ENCODE results near the gene APOA4. TPM values are rescaled to one million over a fixed set of nuclear protein-coding genes. Genes with fewer than 3 reads are reported as not detected.

APOA4 gene
- polyA plus RNA-seq, 3 donors: not detected

DNA sequence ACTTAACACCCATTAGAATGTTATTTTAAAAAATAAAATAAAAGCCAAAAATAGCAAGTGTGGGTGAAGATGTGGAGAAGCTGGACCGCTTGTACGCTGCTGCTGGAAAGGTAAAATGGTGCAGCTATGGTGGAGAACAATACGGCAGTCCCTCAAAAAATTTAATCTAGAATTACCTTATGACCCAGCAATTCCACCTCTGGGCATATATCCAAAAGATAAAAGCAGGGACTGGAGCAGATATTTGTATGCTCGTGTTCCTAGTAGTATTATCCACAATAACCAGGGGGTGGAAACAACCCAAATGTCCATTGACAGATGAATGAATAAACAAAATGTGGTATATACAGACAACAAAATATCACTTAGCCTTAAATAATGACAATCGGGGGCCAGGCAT lies 25.3 kb downstream of the APOA4 start:
- TF ChIP-seq, protein P1, sequence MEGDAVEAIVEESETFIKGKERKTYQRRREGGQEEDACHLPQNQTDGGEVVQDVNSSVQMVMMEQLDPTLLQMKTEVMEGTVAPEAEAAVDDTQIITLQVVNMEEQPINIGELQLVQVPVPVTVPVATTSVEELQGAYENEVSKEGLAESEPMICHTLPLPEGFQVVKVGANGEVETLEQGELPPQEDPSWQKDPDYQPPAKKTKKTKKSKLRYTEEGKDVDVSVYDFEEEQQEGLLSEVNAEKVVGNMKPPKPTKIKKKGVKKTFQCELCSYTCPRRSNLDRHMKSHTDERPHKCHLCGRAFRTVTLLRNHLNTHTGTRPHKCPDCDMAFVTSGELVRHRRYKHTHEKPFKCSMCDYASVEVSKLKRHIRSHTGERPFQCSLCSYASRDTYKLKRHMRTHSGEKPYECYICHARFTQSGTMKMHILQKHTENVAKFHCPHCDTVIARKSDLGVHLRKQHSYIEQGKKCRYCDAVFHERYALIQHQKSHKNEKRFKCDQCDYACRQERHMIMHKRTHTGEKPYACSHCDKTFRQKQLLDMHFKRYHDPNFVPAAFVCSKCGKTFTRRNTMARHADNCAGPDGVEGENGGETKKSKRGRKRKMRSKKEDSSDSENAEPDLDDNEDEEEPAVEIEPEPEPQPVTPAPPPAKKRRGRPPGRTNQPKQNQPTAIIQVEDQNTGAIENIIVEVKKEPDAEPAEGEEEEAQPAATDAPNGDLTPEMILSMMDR (IDR thresholded peaks at IDR 0.05): no peak
- H3K36me3 ChIP-seq (replicated peaks in 1 of 2; ENCODE audit: control insufficient read depth in 1 of 2, insufficient read depth in 2 of 2, low read length in 2 of 2): no peaks in the 10 kb centered on the region
- no peak overlapping the region for H3K27ac Mint-ChIP-seq
- no peaks in the 10 kb centered on the region for H3K36me3 Mint-ChIP-seq
- H2AFZ ChIP-seq (ENCODE audit: insufficient read depth, low read depth, low read length, poor library complexity, severe bottlenecking): no peak overlapping the region
- WGBS (ENCODE audit: insufficient coverage): no CpG with 5 or more reads among the region's 5 CpGs
- no peaks in the 10 kb centered on the region for H3K79me2 ChIP-seq (ENCODE audit: insufficient read depth, low read length)
- peaks cover 0 to 5% (median 0%) of the 10 kb centered on the region in 3 donors for H3K27me3 Mint-ChIP-seq (ENCODE audit: low read depth in 3 of 3)
- H3K4me3 Mint-ChIP-seq: no peak overlapping the region
- peaks cover 2% of the 10 kb centered on the region for H3K4me1 Mint-ChIP-seq
- H3K9ac ChIP-seq (ENCODE audit: insufficient read depth, low read length, poor library complexity, severe bottlenecking): no peak overlapping the region
- H3K4me2 ChIP-seq (replicated peaks; ENCODE audit: extremely low read depth, low read length, poor library complexity, severe bottlenecking): no peak overlapping the region
- intact Hi-C loops (cut with micrococcal nuclease): loop anchor here in 1 of 2 donors (5.0 kb wide), 1 partner anchor 309 kb away; no protein-coding TSS in a partner anchor
- H3K4me3 ChIP-seq (replicated peaks in 1 of 3; ENCODE audit: low read depth in 2 of 3, low read length in 3 of 3): no peak overlapping the region
- H4K20me1 ChIP-seq (ENCODE audit: insufficient read depth, low read length): no peaks in the 10 kb centered on the region
- no peak for DNase-seq
- H3K9me3 Mint-ChIP-seq: peaks cover 0 to 2% (median 0%) of the 10 kb centered on the region in 7 donors
- H3K27ac ChIP-seq (ENCODE audit: low read depth in 1 of 2, low read length in 2 of 2): no peak overlapping the region
- H3K4me1 ChIP-seq (ENCODE audit: control insufficient read depth in 1 of 2, insufficient read depth in 2 of 2, low read length in 2 of 2): no peaks in the 10 kb centered on the region
- H3K9me3 ChIP-seq (replicated peaks in 1 of 2; ENCODE audit: control insufficient read depth in 1 of 2, insufficient read depth in 1 of 2, low read length in 2 of 2): no peaks in the 10 kb centered on the region
- no peaks in the 10 kb centered on the region for H3K27me3 ChIP-seq (ENCODE audit: control insufficient read depth in 2 of 2, insufficient read depth in 2 of 2, low read length in 2 of 2)

DNA sequence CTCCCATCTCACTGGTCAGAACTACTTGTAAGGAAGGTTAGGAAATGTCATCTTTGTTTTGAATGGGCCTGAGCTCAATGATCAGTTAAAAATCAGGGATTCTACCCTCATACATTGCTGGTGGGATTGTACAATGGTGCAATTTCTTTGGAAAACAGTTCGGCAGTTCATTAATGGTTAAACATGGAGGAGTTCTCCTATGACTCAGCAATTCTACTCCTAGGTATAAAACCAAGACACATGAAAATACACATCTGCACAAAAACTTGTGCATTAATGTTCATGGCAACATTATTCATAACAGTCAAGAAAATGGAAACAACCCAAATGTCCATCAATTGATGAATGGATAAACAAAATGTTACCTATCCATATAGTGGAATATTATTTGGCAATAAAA lies 26.6 kb downstream of the APOA4 start:
- Histone ChIP-seq H4K20me1 (ENCODE audit: insufficient read depth, low read length) (no peaks in the 10 kb centered on the region), H3K36me3 (replicated peaks in 1 of 2; ENCODE audit: control insufficient read depth in 1 of 2, insufficient read depth in 2 of 2, low read length in 2 of 2) (no peaks in the 10 kb centered on the region), H3K9ac (ENCODE audit: insufficient read depth, low read length, poor library complexity, severe bottlenecking) (no peak overlapping the region), H2AFZ (ENCODE audit: insufficient read depth, low read depth, low read length, poor library complexity, severe bottlenecking) (no peak overlapping the region), H3K9me3 (replicated peaks in 1 of 2; ENCODE audit: control insufficient read depth in 1 of 2, insufficient read depth in 1 of 2, low read length in 2 of 2) (no peaks in the 10 kb centered on the region), H3K4me2 (replicated peaks; ENCODE audit: extremely low read depth, low read length, poor library complexity, severe bottlenecking) (no peak overlapping the region), H3K4me3 (replicated peaks in 1 of 3; ENCODE audit: low read depth in 2 of 3, low read length in 3 of 3) (no peak overlapping the region), H3K4me1 (ENCODE audit: control insufficient read depth in 1 of 2, insufficient read depth in 2 of 2, low read length in 2 of 2) (peaks cover 1% of the 10 kb centered on the region in 2 donors), H3K27ac (ENCODE audit: low read depth in 1 of 2, low read length in 2 of 2) (no peak overlapping the region), H3K79me2 (ENCODE audit: insufficient read depth, low read length) (no peaks in the 10 kb centered on the region), H3K27me3 (ENCODE audit: control insufficient read depth in 2 of 2, insufficient read depth in 2 of 2, low read length in 2 of 2) (no peaks in the 10 kb centered on the region)
- no CpG with 5 or more reads among the region's 1 CpG for WGBS (ENCODE audit: insufficient coverage)
- Mint-ChIP-seq H3K4me1 (peaks cover 3% of the 10 kb centered on the region), H3K27ac (no peak overlapping the region), H3K9me3 (peaks cover 0 to 2% (median 0%) of the 10 kb centered on the region in 7 donors), H3K4me3 (no peak overlapping the region), H3K36me3 (no peaks in the 10 kb centered on the region), H3K27me3 (ENCODE audit: low read depth in 3 of 3) (peaks cover 0 to 4% (median 3%) of the 10 kb centered on the region in 3 donors)
- no peak for DNase-seq
- TF ChIP-seq, protein P1 (IDR thresholded peaks at IDR 0.05): no peak
- intact Hi-C loops (cut with micrococcal nuclease): loop anchor here in 1 of 2 donors (5.0 kb wide), 1 partner anchor 311 kb away; no protein-coding TSS in a partner anchor

Data from CD14-positive monocyte (primary cell).